Ectodermal cell (in vitro differentiated cells): ENCODE results near the gene MCTP2.

Experiments used
- H3K27ac ChIP-seq: 2 replicates; pipeline ENCODE4 v1.7.0; 2013; ENCODE audit warnings: mild to moderate bottlenecking, low read depth, low read length; ENCODE audit not compliant: insufficient read depth, poor library complexity, severe bottlenecking
- H3K27me3 ChIP-seq: 2 replicates; pipeline ENCODE4 v1.7.0; 2013; ENCODE audit warnings: mild to moderate bottlenecking, low read length; ENCODE audit not compliant: insufficient read depth, control insufficient read depth, poor library complexity, severe bottlenecking
- H3K36me3 ChIP-seq: one replicate; pipeline ENCODE4 v1.7.0; 2013; ENCODE audit warnings: low read length; ENCODE audit not compliant: control insufficient read depth, insufficient read depth
- H3K4me1 ChIP-seq: one replicate; pipeline ENCODE4 v1.7.0; 2013; ENCODE audit warnings: low read length; ENCODE audit not compliant: control insufficient read depth, insufficient read depth
- H3K4me3 ChIP-seq: 2 replicates; pipeline ENCODE4 v1.7.0; 2013; ENCODE audit warnings: low read depth, low read length, control low read depth; ENCODE audit not compliant: insufficient read depth
- H3K9me3 ChIP-seq: 2 replicates; pipeline ENCODE4 v1.7.0; 2013; ENCODE audit warnings: mild to moderate bottlenecking, low read length, moderate library complexity; ENCODE audit not compliant: control insufficient read depth
- WGBS, 2 experiments: methylation state at CpG; one replicate each; pipeline ENCODE4 v1.1.7; 2013; ENCODE audit warnings: missing lambda C conversion rate in 2 of 2; 5-methylcytosine and 5-hydroxymethylcytosine counted together

MCTP2 gene

GRCh38 chr15:94259863-94260262, 28.5 kb downstream of the MCTP2 start:
- Histone ChIP-seq H3K36me3 (no peaks in the 10 kb centered on the region), H3K9me3 (no peaks in the 10 kb centered on the region), H3K27me3 (no peaks in the 10 kb centered on the region), H3K27ac (no peak overlapping the region), H3K4me3 (no peak overlapping the region), H3K4me1 (no peaks in the 10 kb centered on the region)
- 93 to 94% methylated on average over 3 of the region's 3 CpGs for WGBS, 2 experiments

GRCh38 chr15:94262201-94262600, 30.8 kb downstream of the MCTP2 start:
- no CpG with 5 or more reads among the region's 1 CpG for WGBS, 2 experiments
- no peaks in the 10 kb centered on the region for H3K4me1 ChIP-seq
- H3K27ac ChIP-seq: no peak overlapping the region
- H3K27me3 ChIP-seq: no peaks in the 10 kb centered on the region
- no peaks in the 10 kb centered on the region for H3K9me3 ChIP-seq
- no peaks in the 10 kb centered on the region for H3K36me3 ChIP-seq
- H3K4me3 ChIP-seq: no peak overlapping the region

- 90 to 93% methylated on average over 7 of the region's 7 CpGs for WGBS, 2 experiments
- no peaks in the 10 kb centered on the region for H3K4me1 ChIP-seq
- H3K27me3 ChIP-seq: no peaks in the 10 kb centered on the region
- no peaks in the 10 kb centered on the region for H3K36me3 ChIP-seq
- no peaks in the 10 kb centered on the region for H3K9me3 ChIP-seq
- H3K27ac ChIP-seq: no peak overlapping the region
- H3K4me3 ChIP-seq: no peak overlapping the region
These were observed 32.2 kb downstream of the MCTP2 start for GRCh38 chr15:94263341-94264273.

- no peaks in the 10 kb centered on the region for H3K27me3 ChIP-seq
- WGBS, 2 experiments: 92 to 96% methylated on average over 4 of the region's 4 CpGs
- no peaks in the 10 kb centered on the region for H3K36me3 ChIP-seq
- H3K27ac ChIP-seq: no peak overlapping the region
- H3K4me1 ChIP-seq: no peaks in the 10 kb centered on the region
- no peak overlapping the region for H3K4me3 ChIP-seq
- no peaks in the 10 kb centered on the region for H3K9me3 ChIP-seq
These were observed 33.6 kb downstream of the MCTP2 start for GRCh38 chr15:94265009-94265408.

- Histone ChIP-seq H3K27ac (no peak overlapping the region), H3K27me3 (no peaks in the 10 kb centered on the region), H3K36me3 (no peaks in the 10 kb centered on the region), H3K4me1 (no peaks in the 10 kb centered on the region), H3K4me3 (no peak overlapping the region), H3K9me3 (no peaks in the 10 kb centered on the region)
- WGBS, 2 experiments: 64 to 74% methylated on average over 5 of the region's 6 CpGs
These were observed 34.6 kb downstream of the MCTP2 start for GRCh38 chr15:94265982-94266381.

GRCh38 chr15:94266789-94267188, 35.4 kb downstream of the MCTP2 start:
- Histone ChIP-seq H3K4me3 (no peak overlapping the region), H3K36me3 (no peaks in the 10 kb centered on the region), H3K9me3 (no peaks in the 10 kb centered on the region), H3K4me1 (no peaks in the 10 kb centered on the region), H3K27ac (no peak overlapping the region), H3K27me3 (no peaks in the 10 kb centered on the region)
- WGBS, 2 experiments: 93 to 100% methylated on average over 3 of the region's 3 CpGs

- Histone ChIP-seq H3K27me3 (no peaks in the 10 kb centered on the region), H3K9me3 (no peaks in the 10 kb centered on the region), H3K4me3 (no peak overlapping the region), H3K4me1 (no peaks in the 10 kb centered on the region), H3K27ac (no peak overlapping the region), H3K36me3 (no peaks in the 10 kb centered on the region)
- WGBS, 2 experiments: 94% methylated on average over 2 of the region's 2 CpGs
These were observed 38.6 kb downstream of the MCTP2 start for GRCh38 chr15:94269954-94270353.

GRCh38 chr15:94270570-94270969, 39.2 kb downstream of the MCTP2 start:
- Histone ChIP-seq H3K36me3 (no peaks in the 10 kb centered on the region), H3K4me1 (no peaks in the 10 kb centered on the region), H3K4me3 (no peak overlapping the region), H3K27me3 (no peaks in the 10 kb centered on the region), H3K9me3 (no peaks in the 10 kb centered on the region), H3K27ac (no peak overlapping the region)
- 89 to 97% methylated on average over 2 of the region's 2 CpGs for WGBS, 2 experiments

- H3K4me1 ChIP-seq: no peaks in the 10 kb centered on the region
- H3K27ac ChIP-seq: no peak overlapping the region
- H3K27me3 ChIP-seq: no peaks in the 10 kb centered on the region
- H3K36me3 ChIP-seq: no peaks in the 10 kb centered on the region
- H3K4me3 ChIP-seq: no peak overlapping the region
- H3K9me3 ChIP-seq: no peaks in the 10 kb centered on the region
- 94 to 95% methylated on average over 7 of the region's 7 CpGs for WGBS, 2 experiments
These were observed 41.0 kb downstream of the MCTP2 start for GRCh38 chr15:94272251-94272898.

GRCh38 chr15:94273826-94274225, 42.5 kb downstream of the MCTP2 start:
- H3K27me3 ChIP-seq: no peaks in the 10 kb centered on the region
- H3K4me1 ChIP-seq: no peaks in the 10 kb centered on the region
- H3K4me3 ChIP-seq: no peak overlapping the region
- H3K9me3 ChIP-seq: no peaks in the 10 kb centered on the region
- no peak overlapping the region for H3K27ac ChIP-seq
- H3K36me3 ChIP-seq: no peaks in the 10 kb centered on the region
- WGBS, 2 experiments: 91 to 93% methylated on average over 1 of the region's 1 CpG
